Naive thymus-derived CD4-positive, alpha-beta T cell (primary cell): ENCODE results near the gene PTPRN2. TPM values are rescaled to one million over a fixed set of nuclear protein-coding genes. Genes with fewer than 3 reads are reported as not detected.
A peak's percentile ranks its signal among the peaks of the same experiment; 100 is the strongest.

ENCODE experiments used
- ATAC-seq: fragments of 150-1000 bp; cut with Tn5 transposase; 2 replicates; pipeline ENCODE4 v1.10.0; 2021; ENCODE audit warnings: mild to moderate bottlenecking, moderate library complexity
- CTCF ChIA-PET: fragments of 350-600 bp; sonication (Branson Sonifier 250); formaldehyde crosslinking; loops from one replicate; lab custom pipeline; 2021; ENCODE audit warnings: antibody characterized with exemption; lab: Charles Lee
- POLR2A ChIA-PET: fragments of 350-600 bp; sonication (Branson Sonifier 250); formaldehyde crosslinking; loops from one replicate; lab custom pipeline; 2021; ENCODE audit warnings: antibody characterized with exemption, inconsistent platforms; lab: Charles Lee
- DNase-seq, 9 donors: peaks; one replicate each; pipeline versions ENCODE4 v3.0.0 to v3.0.0-alpha.2; 2020 to 2022; ENCODE audit warnings: mixed read lengths in 1 of 9
- H3K27ac ChIP-seq: one replicate; pipeline ENCODE4 v1.7.0; 2013; ENCODE audit warnings: mild to moderate bottlenecking, low read depth, low read length, moderate library complexity
- H3K27me3 ChIP-seq, 2 donors: one replicate each; pipeline ENCODE4 v1.7.0; 2013; ENCODE audit warnings: low read length in 2 of 2, mild to moderate bottlenecking in 2 of 2, moderate library complexity in 2 of 2; ENCODE audit not compliant: control insufficient read depth in 2 of 2, insufficient read depth in 2 of 2
- H3K36me3 ChIP-seq, 3 experiments: 1 replicate in 2 of 3; 2 replicates in 1 of 3; pipeline ENCODE4 v1.7.0; 2013; ENCODE audit warnings: low read length in 3 of 3, mild to moderate bottlenecking in 3 of 3, moderate library complexity in 1 of 3; ENCODE audit not compliant: insufficient read depth in 3 of 3, control insufficient read depth in 2 of 3
- H3K4me1 ChIP-seq, 2 donors: one replicate each; pipeline ENCODE4 v1.7.0; 2013; ENCODE audit warnings: low read length in 2 of 2, mild to moderate bottlenecking in 2 of 2, moderate library complexity in 1 of 2; ENCODE audit not compliant: control insufficient read depth in 2 of 2, insufficient read depth in 2 of 2
- H3K4me3 ChIP-seq: 2 replicates; pipeline ENCODE4 v1.7.0; 2013; ENCODE audit warnings: mild to moderate bottlenecking, low read length
- H3K9me3 ChIP-seq, 3 experiments: 1 replicate in 2 of 3; 2 replicates in 1 of 3; pipeline ENCODE4 v1.7.0; 2013; ENCODE audit warnings: low read length in 3 of 3; ENCODE audit not compliant: control insufficient read depth in 2 of 3
- H3K27ac Mint-ChIP-seq, 9 donors: one replicate each; pipeline ENCODE4 v1.8.0; 2020 to 2022; ENCODE audit warnings: mixed read lengths in 9 of 9, mild to moderate bottlenecking in 8 of 9, moderate library complexity in 5 of 9, inconsistent platforms in 2 of 9
- H3K27me3 Mint-ChIP-seq, 5 donors: one replicate each; pipeline ENCODE4 v1.8.0; 2021 to 2022; ENCODE audit warnings: mixed read lengths in 5 of 5, mild to moderate bottlenecking in 1 of 5
- H3K36me3 Mint-ChIP-seq, 5 donors: one replicate each; pipeline ENCODE4 v1.8.0; 2020 to 2022; ENCODE audit warnings: mixed read lengths in 5 of 5, mild to moderate bottlenecking in 3 of 5, inconsistent platforms in 1 of 5
- H3K4me1 Mint-ChIP-seq, 7 donors: one replicate each; pipeline ENCODE4 v1.8.0; 2020 to 2022; ENCODE audit warnings: mixed read lengths in 7 of 7, mild to moderate bottlenecking in 3 of 7, inconsistent platforms in 1 of 7
- H3K4me3 Mint-ChIP-seq, 10 donors: one replicate each; pipeline ENCODE4 v1.8.0; 2020 to 2022; ENCODE audit warnings: mild to moderate bottlenecking in 10 of 10, mixed read lengths in 10 of 10, moderate library complexity in 6 of 10, inconsistent platforms in 2 of 10
- H3K9me3 Mint-ChIP-seq, 11 donors: one replicate each; pipeline ENCODE4 v1.8.0; 2020 to 2022; ENCODE audit warnings: mixed read lengths in 11 of 11, mild to moderate bottlenecking in 4 of 11, inconsistent platforms in 1 of 11, moderate library complexity in 1 of 11
- intact Hi-C, 2 donors: fragments of 100-400 bp; cut with micrococcal nuclease; formaldehyde crosslinking; loops; one replicate each; pipeline ENCODE4 v1.15.1; 2023
- polyA plus RNA-seq, 2 donors: library from polyadenylated mRNA; unstranded; fragments of 300-500 nt; fragmentation: Illumina TruSeq; gene quantifications; one replicate each; pipeline ENCODE4 v1.2.3, GENCODE V29; 2021
- total RNA-seq, 6 experiments: library from RNA in 5 of 6; stranded (reverse) in 5 of 6; gene quantifications; 1 replicate in 5 of 6; 2 replicates in 1 of 6; pipeline ENCODE4 v1.2.3 and lab custom pipeline; 2021 to 2026

The PTPRN2 gene
- total and polyA plus RNA-seq, 7 experiments from 2014 or later: 0.58 to 2.3 (median 1.4) TPM

- Mint-ChIP-seq H3K27ac (no peak overlapping the region), H3K4me1 (peaks cover 0 to 7% (median 0%) of the 10 kb centered on the region in 7 donors), H3K4me3 (no peak overlapping the region), H3K36me3 (no peaks in the 10 kb centered on the region), H3K27me3 (no peaks in the 10 kb centered on the region), H3K9me3 (peaks cover 0 to 9% (median 0%) of the 10 kb centered on the region in 11 donors)
- H3K27me3 ChIP-seq: no peaks in the 10 kb centered on the region
- ChIA-PET CTCF (no interaction called here), POLR2A (no interaction called here)
- no peaks in the 10 kb centered on the region for H3K4me1 ChIP-seq
- H3K9me3 ChIP-seq: no peaks in the 10 kb centered on the region
- DNase-seq: no peak
- intact Hi-C loops: no loop called here
- H3K27ac ChIP-seq: no peak overlapping the region
- no peak overlapping the region for H3K4me3 ChIP-seq
- H3K36me3 ChIP-seq: no peaks in the 10 kb centered on the region
- peak; percentile 2 for ATAC-seq
Measured at GRCh38 chr7:158264881-158265742, 322.5 kb downstream of the PTPRN2 start.

GRCh38 chr7:158263964-158264748, 323.5 kb downstream of the PTPRN2 start:
- H3K27me3 ChIP-seq: no peaks in the 10 kb centered on the region
- H3K36me3 ChIP-seq: no peaks in the 10 kb centered on the region
- CTCF ChIA-PET: no interaction called here
- no peaks in the 10 kb centered on the region for H3K36me3 Mint-ChIP-seq
- intact Hi-C loops: no loop called here
- H3K9me3 Mint-ChIP-seq: peaks cover 0 to 10% (median 0%) of the 10 kb centered on the region in 11 donors
- no peaks in the 10 kb centered on the region for H3K9me3 ChIP-seq
- no peak overlapping the region for H3K4me3 Mint-ChIP-seq
- H3K27ac Mint-ChIP-seq: no peak overlapping the region
- DNase-seq (no peak), ATAC-seq (no peak)
- H3K27ac ChIP-seq: no peak overlapping the region
- H3K4me1 ChIP-seq: no peaks in the 10 kb centered on the region
- no peaks in the 10 kb centered on the region for H3K27me3 Mint-ChIP-seq
- H3K4me1 Mint-ChIP-seq: no peaks in the 10 kb centered on the region
- H3K4me3 ChIP-seq: no peak overlapping the region
- POLR2A ChIA-PET: no interaction called here

- no peaks in the 10 kb centered on the region for H3K36me3 ChIP-seq
Measured at GRCh38 chr7:158263110-158263963, 324.3 kb downstream of the PTPRN2 start.

DNA sequence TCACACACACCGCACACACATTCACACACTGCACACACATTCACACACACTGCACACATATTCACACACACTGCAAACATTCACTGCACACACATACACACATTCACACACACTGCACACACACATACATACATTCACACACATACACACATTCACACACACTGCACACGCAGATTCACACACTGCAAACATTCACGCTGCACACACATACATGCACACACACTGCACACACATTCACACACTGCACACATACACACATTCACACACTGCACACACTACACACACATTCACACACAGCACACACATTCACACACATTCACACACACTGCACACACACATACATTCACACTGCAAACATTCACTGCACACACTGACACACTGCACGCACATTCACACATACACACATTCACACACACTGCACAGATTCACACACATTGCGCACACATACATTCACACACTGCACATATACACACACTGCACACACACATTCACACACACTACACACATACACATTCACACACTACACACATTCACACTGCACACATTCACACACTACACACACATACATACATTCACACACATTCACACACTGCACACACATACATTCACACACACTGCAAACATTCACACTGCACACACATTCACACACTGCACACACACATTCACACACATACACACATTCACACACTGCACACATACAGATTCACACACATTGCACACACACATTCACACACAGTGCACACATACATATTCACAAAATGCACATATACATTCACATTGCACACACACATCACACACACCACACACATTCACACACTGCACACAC, 325.1 kb downstream of the PTPRN2 start:
- Histone ChIP-seq H3K36me3 (no peaks in the 10 kb centered on the region), H3K27ac (no peak overlapping the region), H3K4me1 (no peaks in the 10 kb centered on the region), H3K9me3 (no peaks in the 10 kb centered on the region), H3K4me3 (no peak overlapping the region), H3K27me3 (no peaks in the 10 kb centered on the region)
- H3K4me1 Mint-ChIP-seq: no peaks in the 10 kb centered on the region
- DNase-seq: no peak
- no peak overlapping the region for H3K27ac Mint-ChIP-seq
- peaks cover 0 to 14% (median 8%) of the 10 kb centered on the region in 5 donors for H3K27me3 Mint-ChIP-seq
- intact Hi-C loops: no loop called here
- peak; percentile 8 for ATAC-seq
- ChIA-PET CTCF (no interaction called here), POLR2A (no interaction called here)
- no peak overlapping the region for H3K4me3 Mint-ChIP-seq
- peaks cover 0 to 10% (median 0%) of the 10 kb centered on the region in 11 donors for H3K9me3 Mint-ChIP-seq
- H3K36me3 Mint-ChIP-seq: peaks cover 0 to 6% (median 0%) of the 10 kb centered on the region in 5 donors

More at GRCh38 chr7:158263110-158263963, 324.3 kb downstream of the PTPRN2 start:
- Histone ChIP-seq H3K27ac (no peak overlapping the region), H3K4me3 (no peak overlapping the region), H3K4me1 (no peaks in the 10 kb centered on the region), H3K9me3 (no peaks in the 10 kb centered on the region), H3K27me3 (no peaks in the 10 kb centered on the region)
- DNase-seq (no peak), ATAC-seq (no peak)
- H3K4me3 Mint-ChIP-seq: no peak overlapping the region
- CTCF ChIA-PET: no interaction called here
- intact Hi-C loops: no loop called here
- H3K27ac Mint-ChIP-seq: no peak overlapping the region
- POLR2A ChIA-PET: no interaction called here
- H3K9me3 Mint-ChIP-seq: peaks cover 0 to 10% (median 0%) of the 10 kb centered on the region in 11 donors
- H3K36me3 Mint-ChIP-seq: peaks cover 0 to 5% (median 0%) of the 10 kb centered on the region in 5 donors
- no peaks in the 10 kb centered on the region for H3K4me1 Mint-ChIP-seq
- H3K27me3 Mint-ChIP-seq: peaks cover 0 to 8% (median 4%) of the 10 kb centered on the region in 5 donors

DNA sequence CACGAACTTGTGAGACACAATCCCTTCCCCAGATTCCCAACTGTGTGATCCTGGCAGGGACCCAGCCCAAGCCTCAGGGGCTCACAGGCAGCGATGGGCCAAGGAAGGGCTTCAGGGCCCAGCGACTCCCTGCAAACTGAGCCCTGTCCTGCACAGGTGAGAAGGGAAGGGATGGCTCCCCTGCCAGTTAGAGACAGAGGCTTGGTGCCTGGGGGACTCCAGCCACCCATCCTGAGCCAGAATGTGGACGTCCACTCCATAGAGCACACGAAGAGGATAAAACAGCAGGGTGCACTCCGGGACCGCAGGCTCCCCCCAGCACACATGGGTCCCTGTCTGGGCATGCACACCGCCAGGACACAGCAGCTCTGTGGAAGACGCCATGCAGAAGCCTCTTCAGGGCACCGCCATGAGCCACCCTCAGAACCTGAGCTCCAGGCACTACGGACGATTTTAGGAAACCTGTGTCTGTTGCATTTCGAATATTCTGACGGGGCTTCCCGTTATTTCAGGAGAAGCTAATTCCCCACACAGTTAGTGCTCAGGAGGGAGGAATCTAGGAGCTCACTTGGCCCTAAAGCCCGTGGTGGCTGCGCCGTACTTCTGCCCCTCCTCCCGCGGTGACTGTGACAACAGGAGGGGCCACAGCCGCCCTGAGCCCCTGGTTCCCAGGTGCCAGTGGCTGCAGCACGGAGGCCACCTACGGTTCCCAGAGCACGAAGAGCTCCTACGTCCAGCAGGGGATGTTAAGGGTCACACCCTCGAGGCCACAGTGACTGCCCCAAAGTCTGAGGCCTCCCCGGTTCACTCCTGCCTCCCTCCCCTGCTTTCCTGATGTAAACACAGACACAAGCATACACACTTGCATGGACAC, 326.0 kb downstream of the PTPRN2 start:
- Histone ChIP-seq H3K4me3 (no peak overlapping the region), H3K9me3 (no peaks in the 10 kb centered on the region), H3K36me3 (no peaks in the 10 kb centered on the region), H3K27me3 (no peaks in the 10 kb centered on the region), H3K27ac (no peak overlapping the region), H3K4me1 (no peaks in the 10 kb centered on the region)
- Mint-ChIP-seq H3K4me3 (no peak overlapping the region), H3K36me3 (peaks cover 0 to 6% (median 0%) of the 10 kb centered on the region in 5 donors), H3K27ac (peak overlapping the region in 1 of 9 donors; percentile 9), H3K4me1 (no peaks in the 10 kb centered on the region), H3K27me3 (peaks cover 0 to 17% (median 8%) of the 10 kb centered on the region in 5 donors), H3K9me3 (peaks cover 0 to 10% (median 0%) of the 10 kb centered on the region in 11 donors)
- intact Hi-C loops: no loop called here
- DNase-seq (no peak), ATAC-seq (no peak)
- ChIA-PET POLR2A (no interaction called here), CTCF (no interaction called here)
